Measurements from ENCODE around the gene TMEM247.

Gene TMEM247

GRCh38 chr2:46490521-46491141 is 11.3 kb downstream of the TMEM247 start:
- in situ Hi-C loops (cut with HindIII; ENCODE audit: low sequenced_read_pairs) = no loop called here
- TF ChIP-seq CTCF (IDR thresholded peaks at IDR 0.05; ENCODE audit: low read depth, low read length, missing control alignments) = no peak
- no peak for DNase-seq (ENCODE audit: low read depth)
- H3K4me3 ChIP-seq (ENCODE audit: low read depth, low read length) = no peak overlapping the region

DNA sequence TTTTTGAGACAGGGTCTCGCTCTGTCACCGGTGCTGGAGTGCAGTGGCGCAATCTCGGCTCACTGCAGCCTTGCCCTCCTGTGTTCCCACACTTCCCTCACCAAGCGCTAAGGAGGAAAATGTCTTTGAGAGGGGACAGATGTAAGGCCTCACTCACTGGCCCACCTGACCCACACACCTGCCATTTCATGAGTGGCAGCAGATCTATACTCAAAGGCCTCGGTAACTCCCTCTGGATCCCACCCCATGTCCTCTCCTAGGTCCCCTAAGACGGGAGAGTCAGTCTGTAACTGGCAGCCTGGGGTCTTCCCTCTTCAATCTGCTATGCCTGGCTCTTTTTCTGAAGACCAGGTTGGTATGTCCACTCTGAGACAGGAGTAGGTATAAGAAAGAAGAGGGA is 12.9 kb downstream of the TMEM247 start:
- no peak overlapping the region for H3K4me3 ChIP-seq (ENCODE audit: low read depth, low read length)
- DNase-seq (ENCODE audit: low read depth) = no peak
- no peak for TF ChIP-seq CTCF (IDR thresholded peaks at IDR 0.05; ENCODE audit: low read depth, low read length, missing control alignments)
- in situ Hi-C loops (cut with HindIII; ENCODE audit: low sequenced_read_pairs) = no loop called here

DNA sequence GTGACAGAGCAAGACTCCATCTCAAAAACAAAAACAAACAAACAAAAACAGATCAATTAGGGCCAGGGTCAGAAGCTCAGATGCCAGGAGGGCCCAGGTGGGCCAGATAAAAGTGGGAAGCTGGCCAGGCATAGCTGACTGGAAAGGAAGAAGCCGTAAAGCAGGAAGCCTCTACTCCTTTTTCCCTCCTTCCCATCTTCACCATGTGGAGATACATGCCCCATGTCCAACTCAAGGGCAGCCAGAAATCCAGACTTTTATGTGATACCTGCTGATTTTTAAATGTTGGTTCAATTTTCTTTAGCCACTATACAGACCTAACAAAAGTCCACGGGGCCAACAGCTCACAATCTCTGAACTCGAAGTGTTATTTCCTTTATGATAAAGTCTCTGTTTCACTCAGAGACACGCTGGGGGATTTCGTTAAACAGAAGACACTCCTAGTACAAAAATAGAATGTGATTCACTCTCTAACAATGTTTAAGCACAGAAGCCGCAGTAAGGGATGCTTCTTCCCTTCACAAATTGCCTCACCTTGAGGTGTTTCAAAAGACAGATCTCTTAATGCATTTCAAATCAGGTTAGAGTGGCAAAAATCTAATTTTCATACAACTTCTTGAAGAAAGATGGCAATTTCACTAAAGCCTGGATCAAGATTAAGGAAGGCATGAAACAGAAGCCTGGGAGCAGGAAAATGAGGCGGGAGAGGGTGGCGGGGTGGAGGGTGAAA is 14.0 kb downstream of the TMEM247 start:
- TF ChIP-seq CTCF (IDR thresholded peaks at IDR 0.05; ENCODE audit: low read depth, low read length, missing control alignments) = no peak
- in situ Hi-C loops (cut with HindIII; ENCODE audit: low sequenced_read_pairs) = no loop called here
- DNase-seq (ENCODE audit: low read depth) = peak; percentile 16
- no peak overlapping the region for H3K4me3 ChIP-seq (ENCODE audit: low read depth, low read length)

GRCh38 chr2:46493971-46494250 is 14.5 kb downstream of the TMEM247 start:
- DNase-seq (ENCODE audit: low read depth) = no peak
- in situ Hi-C loops (cut with HindIII; ENCODE audit: low sequenced_read_pairs) = no loop called here
- no peak overlapping the region for H3K4me3 ChIP-seq (ENCODE audit: low read depth, low read length)
- TF ChIP-seq CTCF (IDR thresholded peaks at IDR 0.05; ENCODE audit: low read depth, low read length, missing control alignments) = no peak

- in situ Hi-C loops (cut with HindIII; ENCODE audit: low sequenced_read_pairs) = no loop called here
- DNase-seq (ENCODE audit: low read depth) = no peak
- no peak for TF ChIP-seq CTCF (IDR thresholded peaks at IDR 0.05; ENCODE audit: low read depth, low read length, missing control alignments)
- no peak overlapping the region for H3K4me3 ChIP-seq (ENCODE audit: low read depth, low read length)
Measured at GRCh38 chr2:46494596-46494995, 15.2 kb downstream of the TMEM247 start.

- in situ Hi-C loops (cut with HindIII; ENCODE audit: low sequenced_read_pairs) = no loop called here
- H3K4me3 ChIP-seq (ENCODE audit: low read depth, low read length) = no peak overlapping the region
- no peak for TF ChIP-seq CTCF (IDR thresholded peaks at IDR 0.05; ENCODE audit: low read depth, low read length, missing control alignments)
- peak; percentile 11 for DNase-seq (ENCODE audit: low read depth)
Measured at GRCh38 chr2:46495231-46496030, 16.1 kb downstream of the TMEM247 start.

All from astrocyte of the cerebellum (primary cell).